ENCODE measurements around the gene SLC26A6.

GRCh38 chr3:48662145-48662752 lies 27.0 kb upstream of the SLC26A6 start:
- TF ChIP-seq CTCF (IDR thresholded peaks at IDR 0.05; ENCODE audit: insufficient read depth, low read length) (no peak), POLR2AphosphoS5 (IDR thresholded peaks at IDR 0.05; ENCODE audit: low read depth) (no peak), GABPA (IDR thresholded peaks at IDR 0.05; ENCODE audit: low read depth) (no peak)
